Lower leg skin (tissue), 4 donors: ENCODE measurements around the gene KIF26B. TPM values are rescaled to one million over a fixed set of nuclear protein-coding genes. Genes with fewer than 3 reads are reported as not detected.

ENCODE experiments used
- DNase-seq, 2 donors: peaks; one replicate each; pipeline ENCODE4 v3.0.0-alpha.2; 2019; ENCODE audit warnings: low spot score in 2 of 2
- H3K4me3 ChIP-seq: fragments of 200-600 bp; sonication (generic); 2 replicates; pipeline ENCODE4 v1.5.1; 2017; ENCODE audit warnings: mild to moderate bottlenecking, low read depth; ENCODE audit not compliant: poor library complexity, severe bottlenecking
- POLR2A ChIP-seq, 2 donors: fragments of 450-650 bp; IDR thresholded peaks; one replicate each; pipeline ENCODE4 v1.6.1; 2016 to 2017; ENCODE audit warnings: antibody characterized with exemption in 2 of 2, mild to moderate bottlenecking in 1 of 2, moderate library complexity in 1 of 2
- WGBS, 2 donors: methylation state at CpG; one replicate each; pipeline ENCODE4 v1.1.5; 2018; 5-methylcytosine and 5-hydroxymethylcytosine counted together
- intact Hi-C: fragments of 100-400 bp; cut with DNase I; formaldehyde crosslinking; loops from one replicate; pipeline ENCODE4 v1.15.0; 2023; ENCODE audit warnings: low total_unique reads
- total RNA-seq, 4 donors: library from RNA; depleted of rRNA; stranded (reverse); fragments of >200 nt; gene quantifications; one replicate each; pipeline ENCODE4 v1.1.0, GENCODE V29; 2016
- TF ChIP-seq, protein P1 (sequence below), 3 donors: fragments of 450-650 bp; IDR thresholded peaks; one replicate each; pipeline ENCODE4 v1.5.1; 2016; ENCODE audit warnings: antibody characterized with exemption in 3 of 3, mild to moderate bottlenecking in 3 of 3, moderate library complexity in 2 of 3

KIF26B gene
- total RNA-seq, 4 donors from 2014 or later: 3.9 to 6.6 (median 5.7) TPM

DNA sequence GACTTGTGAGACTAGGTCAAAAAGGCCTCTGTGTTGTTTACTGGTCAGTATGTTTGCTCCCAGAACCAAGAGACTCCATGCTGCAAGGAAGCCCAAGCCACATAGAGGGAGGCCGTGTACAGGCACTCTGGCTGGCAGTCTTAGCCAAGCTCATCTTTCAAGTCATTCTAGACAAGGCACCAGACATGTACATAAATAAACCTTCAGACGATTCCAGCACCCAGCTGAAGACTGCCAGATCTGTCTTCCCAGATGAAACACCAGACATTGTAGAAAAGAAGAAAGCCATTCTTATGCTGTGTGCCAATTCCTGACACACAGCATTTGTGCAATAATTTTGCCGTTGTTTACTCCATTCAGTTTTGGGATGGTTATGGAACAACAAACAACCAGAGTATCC lies 595.5 kb downstream of the KIF26B start:
- intact Hi-C loops: no loop called here
- TF ChIP-seq POLR2A (IDR thresholded peaks at IDR 0.05): no peak
- TF ChIP-seq, protein P1, sequence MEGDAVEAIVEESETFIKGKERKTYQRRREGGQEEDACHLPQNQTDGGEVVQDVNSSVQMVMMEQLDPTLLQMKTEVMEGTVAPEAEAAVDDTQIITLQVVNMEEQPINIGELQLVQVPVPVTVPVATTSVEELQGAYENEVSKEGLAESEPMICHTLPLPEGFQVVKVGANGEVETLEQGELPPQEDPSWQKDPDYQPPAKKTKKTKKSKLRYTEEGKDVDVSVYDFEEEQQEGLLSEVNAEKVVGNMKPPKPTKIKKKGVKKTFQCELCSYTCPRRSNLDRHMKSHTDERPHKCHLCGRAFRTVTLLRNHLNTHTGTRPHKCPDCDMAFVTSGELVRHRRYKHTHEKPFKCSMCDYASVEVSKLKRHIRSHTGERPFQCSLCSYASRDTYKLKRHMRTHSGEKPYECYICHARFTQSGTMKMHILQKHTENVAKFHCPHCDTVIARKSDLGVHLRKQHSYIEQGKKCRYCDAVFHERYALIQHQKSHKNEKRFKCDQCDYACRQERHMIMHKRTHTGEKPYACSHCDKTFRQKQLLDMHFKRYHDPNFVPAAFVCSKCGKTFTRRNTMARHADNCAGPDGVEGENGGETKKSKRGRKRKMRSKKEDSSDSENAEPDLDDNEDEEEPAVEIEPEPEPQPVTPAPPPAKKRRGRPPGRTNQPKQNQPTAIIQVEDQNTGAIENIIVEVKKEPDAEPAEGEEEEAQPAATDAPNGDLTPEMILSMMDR (IDR thresholded peaks at IDR 0.05): no peak
- DNase-seq: no peak
- no peak overlapping the region for H3K4me3 ChIP-seq
- 68 to 83% methylated on average over 3 of the region's 3 CpGs for WGBS, 2 donors

GRCh38 chr1:245751116-245751515 lies 596.3 kb downstream of the KIF26B start:
- TF ChIP-seq POLR2A (IDR thresholded peaks at IDR 0.05): no peak
- TF ChIP-seq, protein P1 (IDR thresholded peaks at IDR 0.05): no peak
- DNase-seq: no peak
- 69 to 77% methylated on average over 4 of the region's 4 CpGs for WGBS, 2 donors
- intact Hi-C loops: no loop called here
- H3K4me3 ChIP-seq: no peak overlapping the region

DNA sequence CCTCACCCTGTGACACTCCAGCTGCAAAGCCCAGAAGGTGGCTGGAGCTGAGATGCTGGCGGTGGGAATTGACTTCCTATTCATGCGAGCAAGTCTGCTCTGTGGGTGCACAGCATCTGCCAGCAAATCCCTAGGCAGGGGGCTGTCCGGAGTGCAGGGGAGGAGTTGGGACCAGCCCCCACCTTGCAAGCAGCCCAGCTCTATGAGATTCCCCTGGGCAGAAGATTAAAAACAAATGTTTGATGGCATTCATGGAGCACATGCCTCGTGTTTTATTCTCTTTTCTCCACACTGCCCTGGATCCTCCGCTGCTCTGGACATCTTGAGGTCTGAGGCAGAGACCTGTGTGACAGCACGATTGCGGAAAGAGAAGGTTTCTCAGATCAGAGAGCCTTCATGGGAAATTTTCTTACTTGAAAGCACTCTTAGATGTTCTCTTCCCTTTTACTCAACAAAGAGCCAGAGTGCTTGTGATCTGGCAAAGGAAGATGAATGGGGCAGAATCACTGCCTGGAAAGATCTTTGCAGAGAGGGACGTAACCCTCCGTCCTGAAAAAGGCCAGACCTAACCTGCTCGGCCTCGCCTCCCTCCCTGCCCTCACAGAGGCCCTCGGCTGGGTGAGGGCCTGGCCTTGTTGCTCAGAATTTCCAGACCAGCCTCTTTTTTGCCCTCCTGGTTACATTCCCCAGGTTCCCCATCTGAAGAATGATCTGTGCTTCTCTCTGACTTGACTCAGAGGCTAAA lies 597.1 kb downstream of the KIF26B start:
- TF ChIP-seq, protein P1 (IDR thresholded peaks at IDR 0.05): no peak
- TF ChIP-seq POLR2A (IDR thresholded peaks at IDR 0.05): no peak
- DNase-seq: no peak
- 71 to 73% methylated on average over 12 of the region's 12 CpGs for WGBS, 2 donors
- H3K4me3 ChIP-seq: no peak overlapping the region
- intact Hi-C loops: no loop called here

DNA sequence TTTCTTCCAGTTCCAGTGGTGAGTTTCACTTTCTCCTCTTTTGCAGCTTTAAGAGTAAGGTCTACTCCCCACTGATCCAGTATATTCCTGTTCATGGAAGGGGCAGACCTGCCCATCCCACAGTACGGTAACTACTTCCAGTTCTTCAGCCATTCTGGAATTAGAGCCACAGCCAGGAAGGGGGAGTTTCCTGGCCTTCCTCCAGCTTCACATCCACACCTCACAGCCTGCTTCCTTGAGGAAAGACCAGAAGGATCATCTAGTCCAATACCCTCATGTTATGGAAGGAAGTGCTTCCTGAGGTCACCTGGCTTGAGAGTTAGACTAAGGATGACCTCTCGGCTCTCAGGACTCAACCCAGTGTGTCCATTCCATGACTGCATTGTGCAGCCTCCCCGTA lies 597.8 kb downstream of the KIF26B start:
- TF ChIP-seq POLR2A (IDR thresholded peaks at IDR 0.05): no peak
- TF ChIP-seq, protein P1 (IDR thresholded peaks at IDR 0.05): no peak
- intact Hi-C loops: no loop called here
- no peak for DNase-seq
- 82 to 88% methylated on average over 3 of the region's 3 CpGs for WGBS, 2 donors
- H3K4me3 ChIP-seq: no peak overlapping the region

- TF ChIP-seq POLR2A (IDR thresholded peaks at IDR 0.05): no peak
- TF ChIP-seq, protein P1 (IDR thresholded peaks at IDR 0.05): no peak
- intact Hi-C loops: no loop called here
- WGBS, 2 donors: 96 to 98% methylated on average over 2 of the region's 2 CpGs
Measured at GRCh38 chr1:245753807-245754206, 599.0 kb downstream of the KIF26B start.

More at GRCh38 chr1:245753807-245754206, 599.0 kb downstream of the KIF26B start:
- H3K4me3 ChIP-seq: no peak overlapping the region
- DNase-seq: no peak
